K562 (cell line): ENCODE measurements around the gene NPB. TPM values are rescaled to one million over a fixed set of nuclear protein-coding genes. Genes with fewer than 3 reads are reported as not detected.
A peak's percentile ranks its signal among the peaks of the same experiment; 100 is the strongest.

ENCODE experiments used
- ATAC-seq: fragments of 200-7000 bp; cut with Tn5 transposase; 3 replicates; pipeline ENCODE4 v1.9.1; 2020; ENCODE audit warnings: moderate library complexity
- BruUV-seq: library from RNA; stranded (reverse); fragments of 400-500 nt; replicated peaks from 2 replicates; lab custom pipeline; 2021; lab: Mats Ljungman, UMichigan
- CTCF ChIA-PET: fragments of 300-600 bp; formaldehyde crosslinking; extraction: SDS; loops from one replicate; lab custom pipeline; 2021; ENCODE audit warnings: low intra/inter-chr PET ratio; lab: Yijun Ruan, JAX
- POLR2A ChIA-PET: fragments of 300-600, 350-650 bp; sonication (Branson Sonifier 250); formaldehyde crosslinking; extraction: SDS; loops from one replicate; lab custom pipeline; 2021; ENCODE audit warnings: antibody characterized with exemption, inconsistent platforms; lab: Yijun Ruan, JAX
- DNase-seq, 4 experiments: peaks; one replicate each; pipeline versions ENCODE4 v3.0.0 to v3.0.0-alpha.2; 2011 to 2018; ENCODE audit warnings: low spot score in 3 of 4, mixed read lengths in 3 of 4; ENCODE audit errors: extremely low read depth in 1 of 4
- FAIRE-seq: peaks from 2 replicates; lab custom pipeline; 2011; peaks lifted over from hg19 to GRCh38; lab: Jason Lieb, UNC
- H2AFZ ChIP-seq: 2 replicates; pipeline ENCODE4 v1.6.0; 2011; ENCODE audit warnings: low read depth, low read length, control low read depth, inconsistent platforms
- H3K27ac ChIP-seq: fragments of 200-600 bp; 3 replicates; pipeline ENCODE4 v1.8.0; 2011; ENCODE audit warnings: low read depth, mild to moderate bottlenecking, control low read depth, inconsistent platforms, low read length, moderate library complexity, mixed read lengths; ENCODE audit errors: extremely low read depth
- H3K27me3 ChIP-seq, 2 experiments: fragments of 300-600 bp in 1 of 2; 2 replicates in 1 of 2; 3 replicates in 1 of 2; pipeline versions ENCODE4 v1.6.0 to v1.8.0; 2011; ENCODE audit warnings: inconsistent platforms in 2 of 2, low read length in 2 of 2, mild to moderate bottlenecking in 1 of 2, mixed read lengths in 1 of 2, moderate library complexity in 1 of 2; ENCODE audit not compliant: control insufficient read depth in 2 of 2, insufficient read depth in 2 of 2
- H3K36me3 ChIP-seq: fragments of 300-600 bp; 3 replicates; pipeline ENCODE4 v1.8.0; 2011; ENCODE audit warnings: mild to moderate bottlenecking, low read length, inconsistent platforms; ENCODE audit not compliant: control insufficient read depth, insufficient read depth
- H3K4me1 ChIP-seq, 2 experiments: fragments of 200-600 bp in 1 of 2; replicated peaks in 1 of 2; 2 replicates in 1 of 2; 3 replicates in 1 of 2; pipeline versions ENCODE4 v1.5.1 to v1.8.0; 2011; ENCODE audit warnings: inconsistent platforms in 2 of 2, low read length in 2 of 2, mild to moderate bottlenecking in 1 of 2, mixed read lengths in 1 of 2, moderate library complexity in 1 of 2; ENCODE audit not compliant: control insufficient read depth in 2 of 2, insufficient read depth in 2 of 2
- H3K4me2 ChIP-seq: 2 replicates; pipeline ENCODE4 v1.6.1; 2011; ENCODE audit warnings: low read length, control low read depth, inconsistent platforms, mixed read lengths; ENCODE audit not compliant: insufficient read depth
- H3K4me3 ChIP-seq: fragments of 200-600 bp; sonication (generic), shearing (Covaris generic); 2 replicates; pipeline ENCODE4 v1.5.1; 2016; ENCODE audit warnings: control low read depth, inconsistent platforms
- H3K79me2 ChIP-seq: fragments of 200-600 bp; 3 replicates; pipeline ENCODE4 v1.8.0; 2011; ENCODE audit warnings: low read length, inconsistent platforms; ENCODE audit not compliant: control insufficient read depth, insufficient read depth
- H3K9ac ChIP-seq, 2 experiments: 2 replicates each; pipeline versions ENCODE4 v1.6.0 to v1.6.1; 2011; ENCODE audit warnings: low read depth in 2 of 2, low read length in 2 of 2, control low read depth in 1 of 2, inconsistent platforms in 1 of 2, mild to moderate bottlenecking in 1 of 2, mixed read lengths in 1 of 2; ENCODE audit not compliant: insufficient read depth in 1 of 2
- H3K9me1 ChIP-seq: one replicate; pipeline ENCODE4 v1.6.0; 2011; ENCODE audit warnings: inconsistent platforms, mild to moderate bottlenecking, low read length, moderate library complexity; ENCODE audit not compliant: control insufficient read depth, insufficient read depth
- H3K9me3 ChIP-seq: replicated peaks from 2 replicates; pipeline ENCODE4 v1.5.1; 2011; ENCODE audit warnings: low read depth, low read length, inconsistent platforms; ENCODE audit not compliant: control insufficient read depth, insufficient read depth
- H4K20me1 ChIP-seq: replicated peaks from 2 replicates; pipeline ENCODE4 v1.6.1; 2011; ENCODE audit warnings: low read length, inconsistent platforms, mixed read lengths; ENCODE audit not compliant: control insufficient read depth, insufficient read depth
- ARNT ChIP-seq, 2 experiments: fragments of 450-650 bp; IDR thresholded peaks; 2 replicates each; pipeline ENCODE4 v1.6.1; 2016; ENCODE audit warnings: mild to moderate bottlenecking in 1 of 2
- ATF4 ChIP-seq: fragments of 450-650 bp; formaldehyde crosslinking; IDR thresholded peaks from 2 replicates; pipeline ENCODE4 v1.4.0; 2022; ENCODE audit warnings: mild to moderate bottlenecking, moderate library complexity
- ELF4 ChIP-seq: fragments of 450-650 bp; formaldehyde crosslinking; IDR thresholded peaks from 2 replicates; pipeline ENCODE4 v1.4.0; 2022; ENCODE audit warnings: missing genetic modification characterization
- ETV1 ChIP-seq: fragments of 450-650 bp; conservative IDR thresholded peaks from 2 replicates; pipeline ENCODE4 v1.6.1; 2016; ENCODE audit warnings: missing genetic modification characterization, control low read depth, low read depth, missing compliant biosample characterization
- JUN ChIP-seq, 2 experiments: sonication (generic) in 1 of 2; formaldehyde crosslinking in 1 of 2; IDR thresholded peaks; 2 replicates each; pipeline versions ENCODE4 v1.6.1 to v1.8.0; 2012 to 2022; ENCODE audit warnings: borderline replicate concordance in 2 of 2, mild to moderate bottlenecking in 2 of 2, improper control_type of control experiment in 1 of 2, low read depth in 1 of 2, low read length in 1 of 2, missing genetic modification reagents in 1 of 2
- MCM7 ChIP-seq, 2 experiments: fragments of 450-650 bp; IDR thresholded peaks; 2 replicates each; pipeline ENCODE4 v1.6.1; 2016 to 2018
- MIER1 ChIP-seq: fragments of 450-650 bp; IDR thresholded peaks from 2 replicates; pipeline ENCODE4 v1.6.1; 2016; ENCODE audit warnings: antibody characterized with exemption, mild to moderate bottlenecking, low read depth
- RBFOX2 ChIP-seq: fragments of 200-400 bp; formaldehyde crosslinking; IDR thresholded peaks from 2 replicates; pipeline ENCODE4 v1.6.1; 2017; ENCODE audit warnings: low read depth, mild to moderate bottlenecking, low read length, moderate library complexity
- RBM14 ChIP-seq: fragments of 200-400 bp; formaldehyde crosslinking; IDR thresholded peaks from 2 replicates; pipeline ENCODE4 v1.6.1; 2018; ENCODE audit warnings: low read depth, mild to moderate bottlenecking, low read length, moderate library complexity, borderline replicate concordance; ENCODE audit not compliant: insufficient read depth
- SMC3 ChIP-seq: conservative IDR thresholded peaks from 2 replicates; pipeline ENCODE4 v1.6.1; 2011; ENCODE audit warnings: low read depth, low read length, improper control_type of control experiment; ENCODE audit not compliant: insufficient read depth
- STAT5B ChIP-seq: fragments of 250-450 bp; sonication (Bioruptor Pico); IDR thresholded peaks from 2 replicates; pipeline ENCODE4 v1.8.0; 2021; ENCODE audit warnings: mild to moderate bottlenecking, inconsistent platforms
- SUPT5H ChIP-seq: fragments of 450-650 bp; IDR thresholded peaks from 2 replicates; pipeline ENCODE4 v1.6.1; 2016
- YBX1 ChIP-seq: fragments of 450-650 bp; IDR thresholded peaks from 2 replicates; pipeline ENCODE4 v1.7.1; 2016; ENCODE audit warnings: mild to moderate bottlenecking
- ZBED1 ChIP-seq: IDR thresholded peaks from 2 replicates; pipeline ENCODE4 v1.6.1; 2014
- ZFP1 ChIP-seq: fragments of 450-650 bp; formaldehyde crosslinking; IDR thresholded peaks from 2 replicates; pipeline ENCODE4 v1.4.0; 2020; ENCODE audit warnings: mild to moderate bottlenecking, mixed read lengths
- ZNF696 ChIP-seq: fragments of 250-450 bp; sonication (Bioruptor Pico); conservative IDR thresholded peaks from 2 replicates; pipeline ENCODE4 v1.4.0; 2020; ENCODE audit warnings: mild to moderate bottlenecking, moderate library complexity
- WGBS: fragments of 100-300 bp; shearing (Covaris generic); methylation state at CpG from one replicate; pipeline ENCODE4 v1.1.6; 2016; ENCODE audit warnings: low coverage, mixed read lengths; ENCODE audit not compliant: insufficient coverage; ENCODE audit errors: missing lambda C conversion rate; 5-methylcytosine and 5-hydroxymethylcytosine counted together
- in situ Hi-C: fragments of 300-500 bp; cut with MboI; formaldehyde crosslinking; loops from 4 replicates; pipeline ENCODE4 v1.15.0; 2018; ENCODE audit warnings: inconsistent platforms, mixed read lengths
- intact Hi-C: fragments of 100-400 bp; cut with micrococcal nuclease; formaldehyde crosslinking; loops from 2 replicates; pipeline ENCODE4 v1.14.2; 2022
- polyA plus RNA-seq, 8 experiments: library from polyadenylated mRNA; depleted of rRNA in 4 of 8; stranded (reverse) in 5 of 8; unstranded in 3 of 8; fragments of >200 nt; fragmentation: Nextera tagmentation in 2 of 8; fragmentation: Illumina TruSeq in 1 of 8; extraction: Ambion mirVana in 2 of 8; extraction: Trizol in 1 of 8; gene quantifications; 2 replicates each; pipeline versions ENCODE4 v1.2.1 to v1.2.3, GENCODE V29; 2011 to 2014; ENCODE audit warnings: inconsistent platforms in 1 of 8, missing spikeins in 1 of 8
- total RNA-seq, 7 experiments: library from RNA; depleted of rRNA in 6 of 7; stranded (reverse); fragments of >200 nt in 6 of 7; fragmentation: Illumina TruSeq in 2 of 7; extraction: Trizol in 2 of 7; gene quantifications; 2 replicates each; pipeline versions ENCODE4 v1.2.1 to v1.2.3, GENCODE V29; 2011 to 2021; ENCODE audit warnings: low replicate concordance in 1 of 7
- TF ChIP-seq, protein P1 (sequence below): fragments of 250-450 bp; sonication (Bioruptor Pico); IDR thresholded peaks from 2 replicates; pipeline ENCODE4 v1.8.0; 2022; ENCODE audit warnings: moderate library complexity, mild to moderate bottlenecking, inconsistent platforms
- TF ChIP-seq, protein P2 (sequence below): IDR thresholded peaks from 2 replicates; pipeline ENCODE4 v1.6.1; 2011; ENCODE audit not compliant: insufficient read length; ENCODE audit errors: extremely low read depth

The NPB gene
- total and polyA plus RNA-seq, 9 of the 15 experiments (the other 6 are each of a cell fraction or from before 2014, with no cell fraction given) = 0.03 to 0.61 (median 0.14) TPM; not detected in 2

DNA sequence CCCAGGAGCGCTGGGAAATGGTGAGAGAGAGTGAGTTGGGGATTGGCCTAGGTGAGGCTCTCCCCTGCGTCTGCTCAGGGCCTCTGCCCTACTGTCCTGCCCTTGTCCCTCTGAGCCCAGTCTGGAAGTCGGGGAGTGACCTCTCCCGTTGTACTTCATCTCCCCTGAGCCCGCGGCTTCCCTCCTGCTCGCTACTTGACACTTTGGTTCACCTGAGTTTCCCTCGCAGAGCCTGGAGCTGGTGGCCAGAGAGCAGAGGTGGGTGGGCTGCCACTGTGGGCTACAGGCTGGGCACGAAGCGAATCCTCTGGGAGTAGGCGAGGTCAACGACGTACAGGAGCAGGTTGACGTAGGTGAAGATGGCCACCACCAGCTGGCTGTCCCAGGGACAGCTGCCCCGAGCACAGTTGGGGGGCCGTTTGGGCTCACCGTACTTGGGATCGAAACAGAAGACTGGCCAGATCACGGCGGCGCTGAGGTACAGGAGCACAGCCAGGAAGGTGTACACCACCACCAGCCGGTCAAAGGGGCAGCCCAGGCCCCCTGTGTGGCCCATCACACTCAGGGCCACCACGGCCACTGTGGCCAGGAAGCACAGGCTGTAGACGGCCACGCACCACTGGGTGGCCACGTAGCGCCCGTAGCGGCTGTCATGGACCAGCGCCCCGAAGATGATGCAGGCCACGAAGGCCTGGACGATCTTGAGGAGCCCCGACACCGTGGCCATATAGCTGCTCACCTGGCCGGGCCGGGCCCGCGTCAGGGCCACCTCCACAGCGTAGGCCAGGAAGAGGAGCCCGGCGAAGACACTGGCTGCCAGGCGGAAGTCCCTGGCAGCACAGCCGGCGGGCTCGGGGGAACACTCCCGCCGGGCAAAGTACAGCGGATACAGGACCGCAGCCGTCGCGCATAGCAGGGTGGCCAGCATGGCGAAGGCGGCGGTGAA, 38.8 kb downstream of the NPB start:
- ATAC-seq (no peak), FAIRE-seq (no peak)
- POLR2A ChIA-PET = interaction anchor here (0.6 to 1.5 kb wide), 7 partner anchors 11 to 437 kb away, joined by 3 to 8 read pairs (median 3); partner anchors contain the start of gene MAFG
- TF ChIP-seq YBX1 (no peak), RBFOX2 (0 out of 2 replicates have a peak, but pooled peaks have one; percentile 8), ZNF696 (CRISPR knock-in tag) (no peak), ARNT (IDR thresholded peaks at IDR 0.05) (no peak), MIER1 (no peak), SUPT5H (no peak), SMC3 (no peak), ZBED1 (no peak), RBM14 (0 out of 2 replicates have a peak, but pooled peaks have one; percentile 24), ATF4 (CRISPR knock-in tag) (no peak), ETV1 (no peak), ELF4 (no peak), MCM7 (IDR thresholded peaks at IDR 0.05) (no peak), STAT5B (no peak), JUN (IDR thresholded peaks at IDR 0.05; ENCODE audit: borderline replicate concordance, low read depth, low read length) (no peak), JUN (CRISPR knock-in tag; IDR thresholded peaks at IDR 0.05; ENCODE audit: borderline replicate concordance) (no peak), ZFP1 (CRISPR knock-in tag) (no peak)
- TF ChIP-seq, protein P1, sequence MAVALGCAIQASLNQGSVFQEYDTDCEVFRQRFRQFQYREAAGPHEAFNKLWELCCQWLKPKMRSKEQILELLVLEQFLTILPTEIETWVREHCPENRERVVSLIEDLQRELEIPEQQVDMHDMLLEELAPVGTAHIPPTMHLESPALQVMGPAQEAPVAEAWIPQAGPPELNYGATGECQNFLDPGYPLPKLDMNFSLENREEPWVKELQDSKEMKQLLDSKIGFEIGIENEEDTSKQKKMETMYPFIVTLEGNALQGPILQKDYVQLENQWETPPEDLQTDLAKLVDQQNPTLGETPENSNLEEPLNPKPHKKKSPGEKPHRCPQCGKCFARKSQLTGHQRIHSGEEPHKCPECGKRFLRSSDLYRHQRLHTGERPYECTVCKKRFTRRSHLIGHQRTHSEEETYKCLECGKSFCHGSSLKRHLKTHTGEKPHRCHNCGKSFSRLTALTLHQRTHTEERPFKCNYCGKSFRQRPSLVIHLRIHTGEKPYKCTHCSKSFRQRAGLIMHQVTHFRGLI (CRISPR knock-in tag) = no peak
- TF ChIP-seq, protein P2, sequence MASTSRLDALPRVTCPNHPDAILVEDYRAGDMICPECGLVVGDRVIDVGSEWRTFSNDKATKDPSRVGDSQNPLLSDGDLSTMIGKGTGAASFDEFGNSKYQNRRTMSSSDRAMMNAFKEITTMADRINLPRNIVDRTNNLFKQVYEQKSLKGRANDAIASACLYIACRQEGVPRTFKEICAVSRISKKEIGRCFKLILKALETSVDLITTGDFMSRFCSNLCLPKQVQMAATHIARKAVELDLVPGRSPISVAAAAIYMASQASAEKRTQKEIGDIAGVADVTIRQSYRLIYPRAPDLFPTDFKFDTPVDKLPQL = no peak

More for the DNA sequence above, 38.8 kb downstream of the NPB start:
- Histone ChIP-seq H3K36me3 (peaks cover 2% of the 10 kb centered on the region; the same call in 1 of the 3 replicates), H3K27ac (no peak overlapping the region), H4K20me1 (no peaks in the 10 kb centered on the region), H3K4me3 (no peak overlapping the region), H3K9me3 (no peaks in the 10 kb centered on the region), H3K27me3 (no peaks in the 10 kb centered on the region), H3K9me1 (peaks cover 2% of the 10 kb centered on the region), H3K4me1 (peaks cover 5 to 60% of the 10 kb centered on the region in 2 experiments; a peak in 4 of 5 replicates), H3K4me2 (no peak overlapping the region), H3K9ac (peak overlapping the region in 1 of 2 experiments; percentile 55; a peak in 1 of 4 replicates), H2AFZ (no peak overlapping the region), H3K79me2 (peaks cover 13% of the 10 kb centered on the region)
- no peak for DNase-seq
- in situ Hi-C loops (no loop called here), intact Hi-C loops (no loop called here)
- 80% methylated on average over 49 of the region's 56 CpGs for WGBS
- CTCF ChIA-PET = no interaction called here
- BruUV-seq = no TSS peak
